Measurements from ENCODE around the gene FAM163B.

FAM163B gene

DNA sequence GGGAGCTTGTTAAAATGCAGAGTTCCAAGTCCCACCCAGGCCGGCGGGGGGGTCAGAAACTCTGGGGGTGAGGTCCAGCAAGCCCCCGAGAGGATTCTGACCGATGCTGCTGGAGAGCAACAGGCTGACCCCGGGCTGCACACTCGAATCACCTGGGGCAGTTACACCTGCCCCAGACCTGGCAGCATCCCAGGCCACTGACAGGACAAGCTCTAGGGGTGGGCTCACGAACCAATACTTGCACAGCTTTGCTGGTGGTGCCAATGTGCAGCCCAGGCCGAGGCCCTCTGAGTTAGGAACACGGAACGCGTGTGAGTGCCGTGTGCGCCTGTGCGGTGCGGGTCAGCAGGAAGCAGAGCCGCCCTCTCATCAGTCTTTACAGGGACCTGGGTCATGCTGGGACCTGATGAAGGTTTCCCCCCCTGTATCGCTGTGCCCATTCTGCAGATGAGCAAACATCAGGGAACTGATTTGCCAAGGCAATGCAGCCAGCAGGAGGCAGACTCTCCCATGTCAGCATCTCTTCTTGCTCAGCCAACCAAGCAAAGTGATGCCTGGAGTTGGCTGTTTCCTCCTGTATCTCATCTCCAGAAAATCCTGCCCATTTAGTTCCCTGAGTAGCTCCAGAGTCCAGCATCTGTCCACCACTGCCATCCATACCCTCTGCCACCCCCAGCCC, 16.3 kb downstream of the FAM163B start:
- no peak overlapping the region for H3K9ac ChIP-seq (ENCODE audit: low read length in 5 of 5)
- peaks cover 11 to 26% (median 22%) of the 10 kb centered on the region in 5 donors for H3K9me3 ChIP-seq (ENCODE audit: control insufficient read depth in 5 of 5, low read length in 5 of 5)
- H3K27ac ChIP-seq (ENCODE audit: low read depth, low read length) = no peak overlapping the region
- H3K36me3 ChIP-seq (ENCODE audit: control insufficient read depth in 5 of 5, insufficient read depth in 5 of 5, low read length in 5 of 5) = no peaks in the 10 kb centered on the region
- no peak overlapping the region for H3K4me3 ChIP-seq (ENCODE audit: low read depth in 1 of 5, low read length in 5 of 5)
- H3K4me1 ChIP-seq (ENCODE audit: control insufficient read depth in 5 of 5, insufficient read depth in 5 of 5, low read length in 5 of 5) = no peaks in the 10 kb centered on the region
- H3K27me3 ChIP-seq (ENCODE audit: control insufficient read depth in 5 of 5, insufficient read depth in 4 of 5, low read length in 5 of 5) = peaks cover 15 to 41% (median 35%) of the 10 kb centered on the region in 5 donors

DNA sequence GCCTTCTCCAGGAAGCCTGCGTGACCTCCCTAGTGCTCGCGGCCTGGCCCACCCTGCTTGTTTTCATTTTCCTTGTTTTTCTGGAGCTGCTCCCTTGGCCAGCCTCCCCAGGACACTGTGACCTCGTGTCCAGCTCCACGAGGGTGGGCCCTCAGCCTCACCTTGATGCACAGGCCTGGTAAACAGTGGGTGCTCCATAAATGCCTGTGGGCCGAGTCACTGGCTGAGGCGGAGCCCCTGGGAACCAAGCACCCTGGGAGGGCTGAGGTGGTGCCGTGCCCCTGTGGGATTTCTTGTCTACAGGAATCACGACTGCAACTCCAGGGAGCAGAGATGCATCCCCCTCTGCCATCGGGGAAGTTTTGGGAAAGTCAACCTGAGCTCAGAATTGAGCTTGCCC, 17.2 kb downstream of the FAM163B start:
- Histone ChIP-seq H3K4me1 (ENCODE audit: control insufficient read depth in 5 of 5, insufficient read depth in 5 of 5, low read length in 5 of 5) (no peaks in the 10 kb centered on the region), H3K4me3 (ENCODE audit: low read depth in 1 of 5, low read length in 5 of 5) (no peak overlapping the region), H3K36me3 (ENCODE audit: control insufficient read depth in 5 of 5, insufficient read depth in 5 of 5, low read length in 5 of 5) (no peaks in the 10 kb centered on the region), H3K9ac (ENCODE audit: low read length in 5 of 5) (no peak overlapping the region), H3K27me3 (ENCODE audit: control insufficient read depth in 5 of 5, insufficient read depth in 4 of 5, low read length in 5 of 5) (peaks cover 23 to 48% (median 42%) of the 10 kb centered on the region in 5 donors), H3K27ac (ENCODE audit: low read depth, low read length) (no peak overlapping the region), H3K9me3 (ENCODE audit: control insufficient read depth in 5 of 5, low read length in 5 of 5) (peaks cover 3 to 17% (median 14%) of the 10 kb centered on the region in 5 donors)

DNA sequence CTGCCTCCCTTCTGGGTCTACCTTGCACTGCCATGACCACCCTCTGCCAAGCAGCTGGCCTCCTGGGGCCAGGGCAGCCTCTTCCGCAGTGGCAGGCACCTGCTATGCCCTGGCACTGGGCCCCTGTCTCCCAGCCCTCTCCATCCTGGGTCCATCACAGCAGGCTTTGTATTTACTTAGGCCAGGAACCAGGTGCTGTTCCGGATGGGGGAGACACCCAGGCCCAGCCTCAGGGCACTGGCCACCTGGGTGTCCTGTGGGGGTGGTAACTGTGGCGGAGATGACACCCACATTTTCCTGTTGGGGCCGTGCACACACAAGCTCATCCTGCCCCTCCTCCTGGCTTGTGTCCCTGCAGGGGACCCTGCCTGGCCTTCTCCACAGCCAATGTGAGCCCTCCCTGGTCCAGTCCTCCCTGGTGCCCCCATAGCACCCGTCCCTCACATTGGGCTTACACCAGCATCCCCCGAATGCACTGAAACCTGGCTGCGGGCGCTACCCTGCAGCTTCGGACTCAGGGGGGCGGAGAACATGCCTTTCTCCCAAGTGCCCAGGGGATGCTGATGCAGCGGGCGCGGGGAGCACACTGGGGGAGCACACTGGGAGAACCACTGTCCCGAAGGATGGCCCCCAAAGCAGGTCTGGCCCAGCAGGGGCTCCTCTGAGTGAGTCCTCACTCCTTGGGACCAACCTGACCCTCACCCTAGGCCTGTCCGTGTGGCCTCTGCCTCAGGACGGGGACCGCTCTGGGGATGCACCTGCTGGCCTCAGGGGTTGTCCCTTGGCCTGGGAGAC, 17.9 kb downstream of the FAM163B start:
- no peaks in the 10 kb centered on the region for H3K36me3 ChIP-seq (ENCODE audit: control insufficient read depth in 5 of 5, insufficient read depth in 5 of 5, low read length in 5 of 5)
- peaks cover 29 to 55% (median 48%) of the 10 kb centered on the region in 5 donors for H3K27me3 ChIP-seq (ENCODE audit: control insufficient read depth in 5 of 5, insufficient read depth in 4 of 5, low read length in 5 of 5)
- no peak overlapping the region for H3K9ac ChIP-seq (ENCODE audit: low read length in 5 of 5)
- H3K9me3 ChIP-seq (ENCODE audit: control insufficient read depth in 5 of 5, low read length in 5 of 5) = peaks cover 0 to 10% (median 7%) of the 10 kb centered on the region in 5 donors
- no peak overlapping the region for H3K27ac ChIP-seq (ENCODE audit: low read depth, low read length)
- H3K4me3 ChIP-seq (ENCODE audit: low read depth in 1 of 5, low read length in 5 of 5) = no peak overlapping the region
- H3K4me1 ChIP-seq (ENCODE audit: control insufficient read depth in 5 of 5, insufficient read depth in 5 of 5, low read length in 5 of 5) = no peaks in the 10 kb centered on the region

DNA sequence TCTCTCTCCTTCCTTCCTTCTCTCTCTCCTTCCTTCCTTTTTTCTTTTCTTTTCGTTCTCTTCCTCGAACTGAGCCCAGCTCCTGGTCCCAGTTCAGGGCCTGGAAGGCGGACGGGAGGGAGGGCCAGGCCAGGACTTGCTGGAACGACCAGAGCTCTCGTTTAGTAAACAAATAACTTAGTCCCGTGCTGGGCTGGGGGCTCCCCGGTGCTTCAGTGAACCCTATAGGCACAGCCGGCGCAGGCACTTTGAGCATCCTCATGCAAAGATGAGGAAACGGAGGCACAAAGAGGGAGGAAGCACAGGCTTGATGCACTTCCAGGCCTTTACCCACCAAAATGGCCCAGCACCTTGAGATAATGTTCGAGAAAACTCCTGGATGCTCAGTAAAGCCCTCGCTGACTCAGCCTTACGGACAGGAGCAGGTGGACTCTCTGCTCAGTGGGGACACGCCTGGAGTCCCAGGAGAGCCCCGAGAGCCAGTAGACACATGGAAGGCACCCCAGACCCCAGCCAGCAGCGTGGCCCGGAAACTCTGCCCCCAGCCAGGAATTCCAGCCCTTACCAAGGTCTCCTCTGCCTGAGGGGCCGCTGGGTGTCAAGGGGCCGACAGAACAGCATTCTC, 18.8 kb downstream of the FAM163B start:
- Histone ChIP-seq H3K27ac (ENCODE audit: low read depth, low read length) (no peak overlapping the region), H3K9ac (ENCODE audit: low read length in 5 of 5) (no peak overlapping the region), H3K4me3 (ENCODE audit: low read depth in 1 of 5, low read length in 5 of 5) (no peak overlapping the region), H3K4me1 (ENCODE audit: control insufficient read depth in 5 of 5, insufficient read depth in 5 of 5, low read length in 5 of 5) (peaks cover 0 to 6% (median 2%) of the 10 kb centered on the region in 5 donors), H3K9me3 (ENCODE audit: control insufficient read depth in 5 of 5, low read length in 5 of 5) (peaks cover 0 to 4% (median 2%) of the 10 kb centered on the region in 5 donors), H3K27me3 (ENCODE audit: control insufficient read depth in 5 of 5, insufficient read depth in 4 of 5, low read length in 5 of 5) (peaks cover 39 to 64% (median 57%) of the 10 kb centered on the region in 5 donors), H3K36me3 (ENCODE audit: control insufficient read depth in 5 of 5, insufficient read depth in 5 of 5, low read length in 5 of 5) (no peaks in the 10 kb centered on the region)

DNA sequence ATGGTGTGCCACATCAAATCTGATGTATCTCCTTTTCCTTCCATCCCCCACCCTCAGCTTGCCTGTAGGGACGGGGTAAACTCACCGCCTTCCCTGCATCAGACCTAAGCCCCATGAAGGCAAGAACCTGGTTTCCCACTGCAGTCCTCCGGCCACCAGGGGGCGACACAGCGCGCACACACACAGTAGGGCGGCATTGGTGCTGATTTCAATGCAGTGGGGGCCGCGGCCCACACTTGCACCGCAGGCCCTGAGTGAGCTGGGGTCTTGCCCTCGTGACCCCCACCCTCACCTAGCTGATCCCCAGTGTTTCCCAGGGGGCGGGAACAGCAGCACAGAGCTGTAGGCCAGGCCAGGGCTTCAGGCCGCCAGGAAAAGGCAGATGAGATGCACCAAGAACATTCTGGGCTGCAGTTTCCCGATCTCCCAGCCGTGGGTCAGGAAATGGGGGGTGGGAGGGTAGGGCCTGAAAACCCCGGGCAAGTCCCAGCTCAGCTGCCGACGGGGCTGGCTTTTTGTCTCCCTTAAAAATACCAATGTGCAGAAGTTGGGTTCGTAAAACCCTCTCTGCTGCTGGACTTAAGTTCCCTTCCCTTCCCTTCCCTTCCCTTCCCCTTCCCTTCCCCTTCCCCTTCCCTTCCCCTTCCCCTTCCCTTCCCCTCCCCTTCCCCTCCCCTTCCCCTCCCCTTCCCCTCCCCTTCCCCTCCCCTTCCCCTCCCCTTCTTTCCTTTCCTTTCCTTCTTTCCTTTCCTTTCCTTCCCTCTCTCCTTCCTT, 19.5 kb downstream of the FAM163B start:
- Histone ChIP-seq H3K4me1 (ENCODE audit: control insufficient read depth in 5 of 5, insufficient read depth in 5 of 5, low read length in 5 of 5) (peaks cover 0 to 13% (median 9%) of the 10 kb centered on the region in 5 donors), H3K4me3 (ENCODE audit: low read depth in 1 of 5, low read length in 5 of 5) (no peak overlapping the region), H3K9me3 (ENCODE audit: control insufficient read depth in 5 of 5, low read length in 5 of 5) (peaks cover 0 to 4% (median 0%) of the 10 kb centered on the region in 5 donors), H3K27ac (ENCODE audit: low read depth, low read length) (no peak overlapping the region), H3K9ac (ENCODE audit: low read length in 5 of 5) (no peak overlapping the region), H3K36me3 (ENCODE audit: control insufficient read depth in 5 of 5, insufficient read depth in 5 of 5, low read length in 5 of 5) (no peaks in the 10 kb centered on the region), H3K27me3 (ENCODE audit: control insufficient read depth in 5 of 5, insufficient read depth in 4 of 5, low read length in 5 of 5) (peaks cover 41 to 65% (median 63%) of the 10 kb centered on the region in 5 donors)

DNA sequence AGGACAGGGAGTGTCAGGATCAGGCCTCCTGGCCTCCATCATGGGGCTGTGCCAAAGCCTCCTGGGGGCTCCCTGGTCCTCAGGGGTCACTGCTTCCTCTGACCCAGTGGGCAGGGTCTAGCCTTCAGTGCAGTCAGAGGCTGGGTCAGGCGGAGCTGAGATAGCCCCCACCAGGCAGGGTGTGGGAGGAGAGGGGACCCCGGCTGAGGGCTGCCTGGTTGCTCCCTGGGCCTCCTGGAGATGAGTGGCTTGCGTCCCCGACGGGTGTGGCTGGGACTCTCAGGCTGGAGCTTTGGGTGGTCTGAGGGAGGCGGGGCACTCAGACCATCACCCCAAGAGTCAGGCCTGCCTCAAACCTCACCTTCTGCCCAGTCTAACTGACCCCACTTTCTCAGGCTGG, 21.7 kb downstream of the FAM163B start:
- no peak overlapping the region for H3K9ac ChIP-seq (ENCODE audit: low read length in 5 of 5)
- peaks cover 49 to 76% (median 69%) of the 10 kb centered on the region in 5 donors for H3K27me3 ChIP-seq (ENCODE audit: control insufficient read depth in 5 of 5, insufficient read depth in 4 of 5, low read length in 5 of 5)
- H3K9me3 ChIP-seq (ENCODE audit: control insufficient read depth in 5 of 5, low read length in 5 of 5) = peaks cover 0 to 4% (median 0%) of the 10 kb centered on the region in 5 donors
- no peak overlapping the region for H3K27ac ChIP-seq (ENCODE audit: low read depth, low read length)
- H3K4me1 ChIP-seq (ENCODE audit: control insufficient read depth in 5 of 5, insufficient read depth in 5 of 5, low read length in 5 of 5) = peaks cover 0 to 16% (median 12%) of the 10 kb centered on the region in 5 donors
- no peak overlapping the region for H3K4me3 ChIP-seq (ENCODE audit: low read depth in 1 of 5, low read length in 5 of 5)
- no peaks in the 10 kb centered on the region for H3K36me3 ChIP-seq (ENCODE audit: control insufficient read depth in 5 of 5, insufficient read depth in 5 of 5, low read length in 5 of 5)

DNA sequence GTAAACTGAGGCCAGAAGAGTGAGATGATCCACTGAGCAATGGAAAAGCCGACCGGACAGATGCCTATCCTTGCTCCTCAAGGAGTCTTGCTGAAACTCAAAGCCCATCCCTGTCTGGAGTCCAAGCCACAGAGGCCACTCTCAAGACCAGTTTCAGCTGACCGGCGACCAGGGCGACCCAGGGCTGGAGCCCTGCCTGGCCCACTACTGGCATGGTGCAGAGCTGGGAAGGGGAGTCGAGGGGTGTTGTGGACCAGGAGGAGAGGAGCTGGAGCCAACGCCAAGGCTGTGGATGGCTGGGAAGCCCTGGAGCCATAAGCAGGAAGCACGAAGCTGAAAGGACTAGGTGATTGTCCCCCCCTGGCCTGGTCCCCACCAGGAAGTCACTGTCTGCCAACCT, 22.1 kb downstream of the FAM163B start:
- Histone ChIP-seq H3K27ac (ENCODE audit: low read depth, low read length) (no peak overlapping the region), H3K9me3 (ENCODE audit: control insufficient read depth in 5 of 5, low read length in 5 of 5) (peaks cover 0 to 4% (median 0%) of the 10 kb centered on the region in 5 donors), H3K9ac (ENCODE audit: low read length in 5 of 5) (no peak overlapping the region), H3K4me3 (ENCODE audit: low read depth in 1 of 5, low read length in 5 of 5) (no peak overlapping the region), H3K36me3 (ENCODE audit: control insufficient read depth in 5 of 5, insufficient read depth in 5 of 5, low read length in 5 of 5) (no peaks in the 10 kb centered on the region), H3K27me3 (ENCODE audit: control insufficient read depth in 5 of 5, insufficient read depth in 4 of 5, low read length in 5 of 5) (peaks cover 46 to 77% (median 65%) of the 10 kb centered on the region in 5 donors), H3K4me1 (ENCODE audit: control insufficient read depth in 5 of 5, insufficient read depth in 5 of 5, low read length in 5 of 5) (peaks cover 0 to 16% (median 12%) of the 10 kb centered on the region in 5 donors)

DNA sequence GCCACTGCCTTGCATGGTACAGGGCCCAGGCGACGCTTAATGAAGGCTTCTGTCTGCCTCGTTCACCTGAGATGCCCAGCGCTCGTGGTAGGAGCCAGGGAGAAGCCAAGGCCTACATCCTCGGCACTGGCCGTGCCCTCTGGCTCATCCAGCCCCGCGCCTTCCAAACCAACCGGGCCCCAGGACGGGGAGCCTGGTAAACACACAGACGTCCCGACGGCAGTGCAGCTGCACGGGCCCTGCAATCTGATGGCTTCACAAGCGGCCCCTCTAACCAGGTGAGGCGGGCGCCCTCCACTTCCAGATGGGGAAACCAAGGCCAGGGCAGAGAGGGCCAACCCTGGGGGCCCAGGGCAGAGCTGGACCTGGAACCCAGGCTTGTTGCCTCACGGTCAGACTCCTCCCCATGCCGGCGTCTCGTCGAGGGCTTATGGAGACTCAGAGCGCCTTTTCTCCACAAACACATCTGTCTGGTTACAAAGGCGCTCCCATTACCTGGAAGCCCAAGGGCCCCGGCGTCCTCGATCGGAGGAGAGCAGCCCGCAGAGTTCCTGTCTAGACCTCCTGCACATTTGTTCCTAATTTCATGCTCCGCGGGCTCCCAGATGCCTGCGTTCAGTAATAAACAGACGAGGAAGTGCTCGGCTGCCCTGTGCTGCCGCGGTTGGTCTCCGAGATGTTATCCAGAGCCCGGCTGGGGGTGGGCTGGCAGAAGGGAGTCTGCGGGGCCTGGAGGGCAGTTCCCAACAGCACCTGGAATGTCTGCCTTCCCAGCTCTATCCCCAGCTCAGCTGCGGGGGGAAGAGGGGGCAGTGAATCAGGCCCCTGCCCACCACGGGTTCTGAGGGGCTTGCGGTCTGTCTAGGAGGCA, 23.5 kb downstream of the FAM163B start:
- H3K9me3 ChIP-seq (ENCODE audit: control insufficient read depth in 5 of 5, low read length in 5 of 5) = peaks cover 0 to 4% (median 0%) of the 10 kb centered on the region in 5 donors
- H3K27me3 ChIP-seq (ENCODE audit: control insufficient read depth in 5 of 5, insufficient read depth in 4 of 5, low read length in 5 of 5) = peaks cover 40 to 73% (median 61%) of the 10 kb centered on the region in 5 donors
- no peak overlapping the region for H3K27ac ChIP-seq (ENCODE audit: low read depth, low read length)
- no peak overlapping the region for H3K9ac ChIP-seq (ENCODE audit: low read length in 5 of 5)
- no peak overlapping the region for H3K4me3 ChIP-seq (ENCODE audit: low read depth in 1 of 5, low read length in 5 of 5)
- H3K36me3 ChIP-seq (ENCODE audit: control insufficient read depth in 5 of 5, insufficient read depth in 5 of 5, low read length in 5 of 5) = no peaks in the 10 kb centered on the region
- H3K4me1 ChIP-seq (ENCODE audit: control insufficient read depth in 5 of 5, insufficient read depth in 5 of 5, low read length in 5 of 5) = peaks cover 0 to 16% (median 12%) of the 10 kb centered on the region in 5 donors
